HG03575 (cell line): ENCODE data around the gene SULF2.

Source experiments
- ATAC-seq: cut with Tn5 transposase; IDR thresholded peaks from one replicate; pipeline ENCODE4 v1.9.1; 2021; ENCODE audit not compliant: unreplicated experiment, insufficient number of reproducible peaks, low FRiP score; ENCODE audit errors: extremely low read depth

Gene SULF2

DNA sequence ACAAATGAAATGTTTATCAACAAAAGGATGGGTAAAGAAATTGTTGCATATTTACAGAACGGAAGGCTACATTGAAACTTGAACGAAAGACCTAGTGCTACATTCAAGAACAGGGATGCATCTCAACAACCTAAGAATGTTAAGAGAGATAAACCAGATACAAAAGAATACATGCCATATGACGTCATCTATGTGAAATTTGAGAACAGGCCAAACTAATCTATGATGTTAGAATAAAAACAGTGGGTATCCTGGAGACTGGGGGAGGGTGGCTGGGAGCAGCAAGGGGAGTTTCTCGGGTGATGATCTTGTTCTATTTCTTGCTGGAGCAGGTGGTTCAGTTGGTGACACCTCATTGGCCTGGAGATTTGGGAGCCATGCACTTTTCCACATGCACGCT, 81.5 kb downstream of the SULF2 start:
- ATAC-seq = no peak

DNA sequence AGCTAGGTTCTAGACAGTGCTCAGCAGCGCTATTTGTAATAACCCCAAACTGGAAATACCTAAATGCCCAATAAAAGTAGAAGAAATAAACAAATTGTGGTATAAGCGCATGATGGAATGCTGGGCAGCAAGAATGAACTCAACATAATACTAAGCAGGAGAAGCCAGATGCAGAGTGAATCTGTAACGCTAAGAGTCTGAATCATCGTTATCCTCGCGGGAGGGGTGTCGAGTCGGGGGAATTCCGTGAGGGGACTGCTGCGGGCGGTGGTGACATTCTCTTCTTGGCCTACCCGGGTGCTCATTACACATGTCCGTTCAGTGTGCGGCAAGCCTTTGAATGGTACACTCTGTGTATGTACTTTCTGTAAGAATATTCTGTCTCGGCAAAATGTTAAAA, 83.7 kb downstream of the SULF2 start:
- no peak for ATAC-seq

DNA sequence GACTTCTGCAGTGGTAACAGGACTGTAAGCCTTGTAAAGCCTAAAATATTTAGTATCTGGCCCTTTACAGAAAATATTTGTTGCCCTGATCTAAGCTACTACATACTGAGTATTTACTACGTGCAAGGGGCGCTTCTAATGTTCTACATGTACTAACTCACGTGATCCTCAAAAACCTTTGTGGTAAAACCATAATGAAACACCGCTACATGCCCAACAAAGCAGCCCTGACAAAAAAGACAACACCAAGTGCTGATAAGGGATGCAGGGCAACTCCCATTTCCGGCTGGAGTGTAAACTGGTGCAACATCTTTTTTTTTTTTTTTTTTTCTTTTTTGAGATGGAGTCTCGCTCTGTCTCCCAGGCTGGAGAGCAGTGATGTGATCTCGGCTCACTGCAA, 85.0 kb downstream of the SULF2 start:
- ATAC-seq = no peak

DNA sequence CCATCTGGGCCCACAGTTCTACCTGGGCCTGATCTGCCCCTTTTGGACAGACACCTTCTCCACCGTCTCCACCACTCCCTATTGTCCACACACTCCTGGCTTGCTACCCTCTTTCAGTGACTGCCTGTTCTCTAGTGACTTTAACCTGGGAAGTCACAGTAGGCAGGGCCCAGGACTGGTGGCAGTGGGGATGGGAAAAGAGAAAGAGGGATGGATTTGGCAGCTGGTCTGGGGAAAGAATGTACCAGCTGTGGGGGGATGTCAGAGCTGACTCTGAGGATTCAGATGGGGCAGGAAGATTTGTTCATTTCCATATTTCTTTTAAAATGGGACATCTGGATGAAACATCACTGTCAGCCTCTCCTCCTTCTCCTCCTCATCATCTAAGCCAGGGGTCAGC, 85.5 kb downstream of the SULF2 start:
- no peak for ATAC-seq

DNA sequence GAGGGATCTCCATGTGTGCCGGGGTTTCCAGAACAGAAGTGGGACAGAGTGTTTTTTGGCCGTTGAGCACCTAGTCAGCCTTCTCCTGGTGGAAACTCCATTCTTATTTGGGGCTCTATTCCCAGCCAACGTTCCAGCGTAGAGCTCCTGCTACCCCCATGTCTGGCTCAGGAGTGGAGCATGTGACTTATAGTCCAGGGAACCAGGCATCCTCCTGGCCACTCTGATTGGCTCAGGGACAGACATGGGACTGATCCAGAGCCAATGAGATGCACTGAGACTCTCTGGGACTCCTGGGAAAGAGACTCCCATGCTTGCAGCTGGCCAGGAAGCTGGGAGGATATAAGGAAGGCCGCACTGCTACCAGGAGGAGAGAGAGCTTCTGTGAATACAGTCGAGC, 87.1 kb downstream of the SULF2 start:
- no peak for ATAC-seq

DNA sequence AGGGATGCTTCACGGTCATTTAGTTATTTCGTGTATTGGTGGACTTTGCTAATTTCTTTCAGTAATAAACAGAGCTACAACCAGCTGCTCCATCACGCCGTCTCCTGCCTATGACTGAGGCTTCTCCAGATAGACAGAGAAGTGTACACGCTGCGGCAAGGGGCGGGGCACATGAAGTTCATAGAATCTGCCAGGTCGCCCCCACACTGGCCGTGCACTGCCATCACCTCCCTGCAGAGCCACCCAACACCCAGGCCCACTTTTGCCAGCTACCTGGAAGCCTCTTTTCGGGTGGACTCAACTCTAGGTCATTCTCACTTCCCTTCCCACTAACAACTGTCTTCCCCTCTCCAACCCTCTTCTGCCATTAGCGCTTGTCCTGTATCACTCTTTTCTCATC, 88.4 kb downstream of the SULF2 start:
- no peak for ATAC-seq

DNA sequence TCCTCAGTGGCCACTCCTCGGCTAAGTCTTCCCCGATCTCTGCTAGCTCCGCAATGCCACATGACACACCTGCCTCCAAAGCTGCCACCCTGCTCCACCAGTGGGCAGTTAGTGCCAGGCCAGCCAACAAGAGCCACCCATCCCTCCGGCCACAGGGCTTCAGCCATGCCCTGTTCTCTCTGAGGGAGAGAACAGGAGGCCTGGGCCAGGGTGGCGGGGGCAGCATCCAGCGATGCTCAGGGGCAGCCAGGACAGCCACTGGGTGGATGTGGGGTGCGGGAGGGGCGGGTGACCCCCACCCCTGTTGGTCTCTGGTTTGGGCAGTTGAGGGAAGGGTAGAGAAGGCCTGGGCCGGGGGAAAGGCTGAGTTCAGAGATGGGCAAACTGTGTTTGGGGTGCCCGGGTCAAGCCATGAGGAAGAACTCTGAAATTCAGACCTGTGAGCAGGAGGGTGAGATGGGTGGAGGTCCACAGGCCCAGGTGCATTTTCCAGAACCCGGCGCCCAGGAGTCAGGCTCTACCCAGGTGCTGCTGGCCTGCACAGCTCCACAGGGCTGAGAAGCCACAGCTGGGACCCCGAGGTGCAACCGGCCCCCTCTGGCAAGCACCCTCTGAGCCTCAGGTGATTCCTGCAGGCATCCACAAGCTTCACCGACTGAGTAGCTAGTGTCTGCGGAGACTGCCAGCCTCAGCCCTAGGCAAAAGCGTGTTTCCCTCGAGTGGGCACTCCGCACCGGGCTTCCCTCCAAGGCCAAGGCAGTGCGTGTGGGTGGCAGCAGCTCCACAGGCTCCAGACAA, 91.1 kb downstream of the SULF2 start:
- ATAC-seq = no peak

DNA sequence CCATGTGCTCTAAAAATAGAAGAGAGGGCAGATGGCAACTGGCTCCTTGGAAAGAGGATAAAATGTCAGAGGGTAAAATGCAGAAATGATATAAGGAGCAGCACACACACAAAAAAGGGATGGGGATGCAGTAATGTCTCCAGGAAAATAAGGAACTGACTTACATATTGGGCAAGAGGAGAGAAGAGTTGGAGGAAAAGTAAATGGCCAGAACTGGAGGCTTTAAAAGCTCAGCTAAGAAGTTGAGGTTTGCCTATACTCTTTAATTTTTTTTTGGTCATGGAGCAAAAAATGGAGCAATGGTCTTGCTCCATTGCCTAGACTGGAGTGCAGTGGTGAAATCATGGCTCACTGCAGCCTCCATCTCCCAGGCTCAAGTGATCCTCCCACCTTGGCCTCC, 93.7 kb downstream of the SULF2 start:
- ATAC-seq = no peak

DNA sequence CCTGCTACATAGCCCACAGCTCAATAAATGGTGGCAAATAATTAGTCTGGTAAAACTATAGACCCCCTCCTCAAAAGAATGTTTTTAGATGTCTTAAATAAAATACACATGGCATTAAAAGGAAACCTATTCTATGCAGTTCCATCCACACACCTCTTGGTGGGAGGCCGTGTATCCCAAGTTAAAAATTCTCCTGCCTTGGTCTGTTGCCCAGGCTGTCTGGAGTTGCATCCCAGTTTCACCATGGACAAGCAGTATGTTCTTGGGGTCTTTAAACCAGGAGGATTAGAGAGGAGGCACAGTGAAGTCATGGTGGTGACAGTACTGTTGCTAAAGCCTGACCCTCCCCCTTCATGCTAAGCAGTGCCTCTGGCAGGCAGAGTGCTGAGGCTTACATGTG, 95.5 kb downstream of the SULF2 start:
- no peak for ATAC-seq

DNA sequence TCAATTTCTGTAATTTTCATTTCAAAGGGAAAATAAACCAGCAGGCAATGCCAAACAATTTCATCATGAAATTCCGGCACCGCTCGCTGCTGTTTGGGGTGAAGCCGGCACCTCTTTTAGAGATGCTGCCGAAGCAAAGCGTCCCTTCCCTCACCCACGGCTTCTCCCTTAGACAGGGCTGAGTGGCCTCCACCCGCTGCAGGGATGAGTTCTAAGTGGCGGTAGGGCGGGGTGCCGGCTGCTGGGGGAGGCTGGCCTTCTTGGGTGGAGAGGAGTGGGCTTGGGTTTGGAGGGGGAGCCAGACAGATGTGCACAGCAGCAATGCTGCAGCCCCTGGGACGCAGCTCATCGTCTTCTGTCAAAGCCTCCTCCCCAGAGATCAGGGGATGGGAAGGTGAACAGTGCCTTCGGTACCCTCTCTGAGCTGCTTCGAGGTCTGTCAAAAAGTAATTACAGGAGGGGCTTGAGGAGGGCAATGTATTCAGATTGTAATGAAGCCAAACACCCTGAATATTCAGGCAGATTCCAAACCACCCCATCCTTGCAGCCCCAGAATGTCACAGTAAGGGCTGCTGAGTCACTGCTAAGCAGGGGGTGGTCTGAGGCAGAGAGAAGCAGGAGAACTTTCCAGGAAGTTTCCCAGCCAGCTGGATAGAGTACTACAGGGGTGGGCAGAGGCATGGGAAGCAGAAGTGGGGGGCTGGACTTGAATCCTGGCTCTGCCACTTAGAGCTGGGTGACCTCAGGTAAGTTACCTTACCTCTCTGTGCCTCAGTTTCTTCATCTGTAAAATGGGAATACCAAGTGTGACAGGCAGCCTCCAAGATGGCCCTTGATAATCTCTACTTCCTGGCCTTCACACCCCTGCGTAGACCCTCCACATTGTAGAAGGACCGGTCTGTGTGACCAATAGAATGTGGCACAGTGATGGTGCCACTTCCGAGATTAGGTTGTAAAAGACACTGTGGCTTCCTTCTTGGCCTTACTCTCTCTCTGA, 96.6 kb downstream of the SULF2 start:
- ATAC-seq = no peak

DNA sequence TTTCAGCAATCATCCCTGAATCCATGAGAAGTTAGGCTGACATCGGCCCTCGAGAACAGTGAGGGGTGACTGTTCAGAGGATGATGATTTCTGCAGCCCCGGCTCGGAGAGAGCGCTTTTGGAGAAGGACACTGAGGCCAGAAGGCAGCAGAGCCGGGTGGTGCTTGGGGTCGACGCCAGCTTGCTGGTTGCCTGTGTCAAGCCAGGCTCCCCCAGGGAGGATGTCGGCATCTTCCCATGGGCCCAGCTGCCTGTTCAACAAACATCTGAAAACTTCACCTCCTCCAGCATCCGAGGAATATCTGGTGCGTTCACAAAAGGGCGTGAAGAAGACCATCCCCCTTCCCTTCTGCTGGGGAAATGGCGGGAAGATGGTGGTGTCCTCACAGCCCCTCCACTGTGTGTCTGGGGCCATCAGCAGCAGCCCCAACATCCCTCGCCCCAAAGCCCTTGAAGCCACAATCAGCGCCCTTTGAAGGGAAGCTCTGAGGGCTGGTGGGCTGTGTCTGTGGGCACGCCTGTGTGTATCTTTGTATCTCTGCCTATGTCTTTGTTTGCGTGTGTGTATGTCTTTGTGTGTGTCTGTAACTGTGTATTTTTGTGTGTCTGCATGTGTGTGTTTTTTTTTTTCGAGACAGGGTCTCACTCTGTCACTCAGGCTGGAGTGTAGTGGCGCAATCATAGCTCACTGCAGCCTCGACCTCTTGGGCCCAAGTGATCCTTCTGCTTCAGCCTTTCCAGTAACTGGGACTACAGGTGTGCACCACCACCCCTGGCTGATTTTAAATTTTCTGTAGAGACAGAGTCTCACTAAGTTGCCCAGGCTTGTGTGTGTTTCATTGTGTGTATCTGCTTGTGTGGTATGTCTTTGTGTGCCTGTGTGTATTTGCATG, 97.9 kb downstream of the SULF2 start:
- ATAC-seq = no peak

DNA sequence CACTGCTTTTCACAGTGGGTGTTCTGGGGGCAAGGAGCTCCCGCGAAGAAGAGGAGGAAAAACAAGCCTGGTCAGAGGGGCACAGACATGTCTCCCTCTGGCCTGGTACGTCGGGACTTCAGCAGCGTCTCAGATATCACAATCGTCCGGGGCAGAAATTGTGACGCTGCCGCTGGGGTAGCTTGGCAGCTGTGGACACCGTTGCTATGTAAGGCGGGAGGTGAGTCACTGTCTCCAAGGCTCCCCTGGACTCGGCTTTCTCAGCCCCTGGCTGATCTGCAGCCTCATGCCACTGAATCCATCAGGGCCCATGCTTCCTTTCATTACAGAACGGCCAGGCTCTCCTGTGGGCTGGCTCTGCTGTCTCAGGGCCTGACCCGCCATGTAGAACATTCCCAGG, 98.7 kb downstream of the SULF2 start:
- no peak for ATAC-seq

DNA sequence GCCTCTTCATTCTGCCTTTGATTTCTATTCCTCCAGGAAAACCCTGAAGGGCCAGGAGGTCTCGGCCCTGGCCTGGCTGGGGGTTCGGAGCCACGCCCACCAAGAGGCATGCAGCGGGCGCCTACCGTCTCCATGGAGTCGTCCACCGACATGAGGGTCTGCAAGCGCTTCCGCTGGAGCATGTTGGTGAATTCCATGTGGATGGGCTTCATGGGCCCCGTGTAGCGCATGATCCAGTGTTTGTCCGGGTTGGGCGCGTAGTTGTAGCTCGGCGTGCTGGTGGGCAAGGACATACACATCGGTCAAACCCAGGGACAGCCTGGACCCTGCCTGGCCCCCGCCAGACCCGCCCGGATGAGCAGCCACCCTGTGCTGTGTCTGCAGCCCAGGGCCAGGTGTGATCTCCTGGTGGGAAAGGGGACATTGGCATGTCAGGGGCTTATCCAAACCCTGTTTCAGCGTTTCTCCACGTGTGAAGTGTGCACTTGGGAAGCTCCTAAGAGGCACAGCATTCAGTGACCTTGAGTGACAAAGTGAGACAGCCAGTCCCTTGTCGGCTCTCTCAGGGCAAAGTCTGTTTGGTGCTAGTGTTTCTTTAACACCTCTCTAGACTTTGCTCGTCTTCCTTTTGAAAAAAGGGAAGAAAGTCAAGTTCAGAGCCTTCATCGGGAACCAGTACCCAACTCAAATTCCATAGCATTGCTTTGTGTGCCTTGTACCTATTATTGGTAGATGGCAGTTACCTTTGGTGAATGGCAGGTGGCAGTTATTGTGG, 100.8 kb downstream of the SULF2 start:
- no peak for ATAC-seq

DNA sequence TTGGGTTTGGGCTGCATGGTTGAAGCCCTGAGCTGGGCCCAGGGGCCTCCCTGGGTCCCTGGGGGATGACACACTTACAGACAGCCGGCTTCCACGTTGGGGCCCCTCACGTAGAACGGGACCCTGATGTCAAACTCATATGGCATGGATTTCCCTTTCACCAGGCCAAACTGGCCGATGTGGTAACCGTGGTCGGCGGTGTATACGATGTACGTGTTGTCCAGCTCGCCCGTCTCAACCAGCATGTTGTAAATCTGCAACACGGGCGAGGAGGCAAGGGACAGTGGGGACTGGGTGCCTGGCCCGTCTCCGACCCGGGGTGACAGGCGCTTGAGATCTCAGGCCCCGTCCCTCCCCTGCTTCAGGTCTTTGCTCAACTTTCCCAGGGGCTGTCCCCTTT, 102.4 kb downstream of the SULF2 start:
- ATAC-seq = no peak

DNA sequence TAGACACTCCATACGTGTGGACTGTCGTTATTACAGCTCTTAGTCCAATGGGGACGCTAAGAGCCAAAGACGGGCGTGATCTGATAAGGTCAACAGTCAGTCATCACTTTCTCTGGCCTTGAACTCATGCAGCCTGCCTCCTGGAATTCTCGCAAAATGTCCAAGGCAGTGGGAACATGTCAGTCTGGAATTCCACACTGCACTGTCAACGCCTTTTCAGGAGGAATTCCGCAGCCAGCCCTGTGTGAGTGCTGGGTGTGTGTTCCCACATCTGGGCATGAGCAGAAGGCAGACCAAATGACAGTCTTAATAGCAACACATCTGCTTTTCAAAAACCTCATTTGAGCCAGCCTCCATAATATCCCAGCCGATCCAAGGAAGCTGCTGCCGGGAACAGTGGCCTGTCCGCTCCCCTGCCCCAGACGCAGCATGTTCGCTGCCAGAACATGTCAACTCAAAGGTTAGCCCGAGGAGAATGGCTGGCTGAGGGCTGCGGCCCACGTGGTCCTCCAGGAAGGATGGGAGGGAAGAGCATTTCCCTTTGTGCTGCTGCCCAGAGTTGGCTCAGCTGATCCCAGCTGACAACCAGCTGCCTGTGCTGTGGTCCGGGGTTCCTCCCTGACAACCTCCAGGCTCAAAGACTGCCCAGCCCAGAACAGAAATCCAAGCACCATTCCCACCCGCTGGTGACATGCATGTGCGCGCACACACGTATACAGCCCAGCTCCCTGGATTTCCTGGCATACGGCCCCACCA, 103.1 kb downstream of the SULF2 start:
- no peak for ATAC-seq

DNA sequence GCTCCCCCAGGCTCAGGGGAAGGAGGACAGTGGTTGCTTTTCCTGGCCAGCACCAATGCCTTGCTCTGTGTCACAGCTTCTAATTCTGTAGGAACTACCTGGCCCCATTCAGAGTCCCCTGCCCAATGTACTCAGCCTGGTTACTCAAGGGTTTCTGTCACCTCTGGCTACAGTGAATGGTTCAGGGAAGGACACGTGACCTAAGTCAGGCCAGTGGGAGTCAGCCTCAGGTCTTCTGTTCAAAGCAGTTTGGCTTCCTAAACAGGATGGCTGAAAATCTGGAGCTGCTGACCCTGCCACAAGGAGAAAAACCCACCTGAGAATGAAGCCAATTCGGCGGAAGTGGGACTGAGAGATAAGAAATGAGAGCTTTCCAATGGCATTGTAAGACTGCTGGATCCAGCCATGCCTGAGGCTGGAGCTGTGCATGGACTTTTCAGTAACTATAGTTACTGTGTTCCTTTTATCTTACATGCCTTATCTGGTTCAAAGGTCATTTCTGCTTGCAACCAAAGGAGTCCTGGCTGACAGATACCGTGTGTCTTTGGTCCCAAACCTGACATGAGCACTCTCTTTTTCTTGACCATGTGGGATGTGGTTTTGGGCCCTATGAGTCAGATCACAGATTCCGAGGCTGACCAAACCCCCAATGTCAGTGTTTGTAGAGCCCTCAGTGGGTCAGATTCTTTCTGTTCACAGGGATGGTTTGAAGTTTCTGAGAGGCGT, 104.3 kb downstream of the SULF2 start:
- no peak for ATAC-seq

DNA sequence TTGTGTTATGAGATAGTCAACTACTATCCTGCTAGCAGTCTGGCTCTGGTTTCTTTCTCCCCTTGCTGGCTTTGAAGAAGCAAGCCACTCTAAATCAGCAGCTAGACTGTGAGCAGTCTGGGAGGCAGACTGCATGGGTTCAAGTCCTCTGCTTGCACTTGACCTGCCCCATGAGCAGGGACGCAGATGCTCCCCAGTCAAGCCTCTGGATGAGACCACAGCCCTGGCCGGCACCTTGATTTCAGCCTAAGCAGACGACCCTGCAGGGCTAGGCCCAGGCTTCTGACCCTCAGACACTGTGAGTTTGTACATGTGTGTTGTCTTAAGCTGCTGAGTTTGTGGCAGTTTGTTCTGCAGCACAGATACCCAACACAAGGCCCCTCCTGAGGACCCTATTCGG, 105.8 kb downstream of the SULF2 start:
- ATAC-seq = no peak
